ENCODE measurements around the gene ERVV-1. TPM values are rescaled to one million over a fixed set of nuclear protein-coding genes. Genes with fewer than 3 reads are reported as not detected.
A peak's percentile ranks its signal among the peaks of the same experiment; 100 is the strongest.

Gene ERVV-1
- total RNA-seq, 1 donor from 2014 or later = not detected

- intact Hi-C loops (cut with micrococcal nuclease) = no loop called here
- no peak for DNase-seq (ENCODE audit: low spot score)
- Mint-ChIP-seq H3K36me3 (ENCODE audit: low read depth) (no peaks in the 10 kb centered on the region), H3K27ac (no peak overlapping the region), H3K4me3 (peak overlapping the region; percentile 37), H3K4me1 (ENCODE audit: low read depth) (no peaks in the 10 kb centered on the region), H3K27me3 (ENCODE audit: insufficient read depth) (no peaks in the 10 kb centered on the region), H3K9me3 (peaks cover 58% of the 10 kb centered on the region)
These were observed 23.7 kb downstream of the ERVV-1 start for GRCh38 chr19:53037101-53038097.

- no peak overlapping the region for H3K4me3 Mint-ChIP-seq
- H3K4me1 Mint-ChIP-seq (ENCODE audit: low read depth) = no peaks in the 10 kb centered on the region
- peaks cover 46% of the 10 kb centered on the region for H3K9me3 Mint-ChIP-seq
- intact Hi-C loops (cut with micrococcal nuclease) = no loop called here
- no peak overlapping the region for H3K27ac Mint-ChIP-seq
- H3K27me3 Mint-ChIP-seq (ENCODE audit: insufficient read depth) = no peaks in the 10 kb centered on the region
- peaks cover 2% of the 10 kb centered on the region for H3K36me3 Mint-ChIP-seq (ENCODE audit: low read depth)
- DNase-seq (ENCODE audit: low spot score) = no peak
These were observed 27.6 kb downstream of the ERVV-1 start for GRCh38 chr19:53041366-53041765.

- intact Hi-C loops (cut with micrococcal nuclease) = no loop called here
- H3K4me1 Mint-ChIP-seq (ENCODE audit: low read depth) = no peaks in the 10 kb centered on the region
- H3K27me3 Mint-ChIP-seq (ENCODE audit: insufficient read depth) = no peaks in the 10 kb centered on the region
- H3K36me3 Mint-ChIP-seq (ENCODE audit: low read depth) = peaks cover 2% of the 10 kb centered on the region
- no peak overlapping the region for H3K4me3 Mint-ChIP-seq
- no peak for DNase-seq (ENCODE audit: low spot score)
- H3K9me3 Mint-ChIP-seq = peaks cover 35% of the 10 kb centered on the region
- no peak overlapping the region for H3K27ac Mint-ChIP-seq
These were observed 31.8 kb downstream of the ERVV-1 start for GRCh38 chr19:53045536-53045935.

GRCh38 chr19:53047379-53047778 is 33.7 kb downstream of the ERVV-1 start:
- no peaks in the 10 kb centered on the region for H3K27me3 Mint-ChIP-seq (ENCODE audit: insufficient read depth)
- H3K4me3 Mint-ChIP-seq = no peak overlapping the region
- H3K9me3 Mint-ChIP-seq = peaks cover 37% of the 10 kb centered on the region
- intact Hi-C loops (cut with micrococcal nuclease) = no loop called here
- DNase-seq (ENCODE audit: low spot score) = no peak
- peaks cover 2% of the 10 kb centered on the region for H3K36me3 Mint-ChIP-seq (ENCODE audit: low read depth)
- H3K4me1 Mint-ChIP-seq (ENCODE audit: low read depth) = no peaks in the 10 kb centered on the region
- H3K27ac Mint-ChIP-seq = no peak overlapping the region

- intact Hi-C loops (cut with micrococcal nuclease) = no loop called here
- Mint-ChIP-seq H3K36me3 (ENCODE audit: low read depth) (no peaks in the 10 kb centered on the region), H3K4me3 (no peak overlapping the region), H3K9me3 (peaks cover 44% of the 10 kb centered on the region), H3K4me1 (ENCODE audit: low read depth) (no peaks in the 10 kb centered on the region), H3K27me3 (ENCODE audit: insufficient read depth) (no peaks in the 10 kb centered on the region), H3K27ac (no peak overlapping the region)
- DNase-seq (ENCODE audit: low spot score) = no peak
These were observed 41.4 kb downstream of the ERVV-1 start for GRCh38 chr19:53055117-53055516.

GRCh38 chr19:53057904-53058580 is 44.3 kb downstream of the ERVV-1 start:
- intact Hi-C loops (cut with micrococcal nuclease) = no loop called here
- Mint-ChIP-seq H3K9me3 (peaks cover 48% of the 10 kb centered on the region), H3K36me3 (ENCODE audit: low read depth) (peaks cover 3% of the 10 kb centered on the region), H3K27ac (no peak overlapping the region), H3K4me3 (no peak overlapping the region), H3K27me3 (ENCODE audit: insufficient read depth) (no peaks in the 10 kb centered on the region), H3K4me1 (ENCODE audit: low read depth) (no peaks in the 10 kb centered on the region)
- no peak for DNase-seq (ENCODE audit: low spot score)

Other genes with a start within 250 kb of the ERVV-1 start
- gene ZNF600, start 227.1 kb upstream of the ERVV-1 start, total RNA-seq = 11.9 and 13.4 TPM in 2 replicates
- gene ZNF28, start 192.3 kb upstream of the ERVV-1 start, total RNA-seq = 17.4 and 23.0 TPM in 2 replicates
- gene ZNF468, start 156.3 kb upstream of the ERVV-1 start, total RNA-seq = 16.9 and 18.6 TPM in 2 replicates
- gene ZNF320, start 116.3 kb upstream of the ERVV-1 start, total RNA-seq = 10.5 and 11.0 TPM in 2 replicates
- 4.2 and 4.6 TPM in 2 replicates for gene ZNF888, start 90.5 kb upstream of the ERVV-1 start, total RNA-seq
- gene ZNF816, start 51.0 kb upstream of the ERVV-1 start, total RNA-seq = 7.0 and 9.4 TPM in 2 replicates
- not detected in 2 replicates for gene ERVV-2, start 30.8 kb downstream of the ERVV-1 start, total RNA-seq
- gene ZNF160, start 89.5 kb downstream of the ERVV-1 start, total RNA-seq = 26.0 and 27.8 TPM in 2 replicates
- gene ZNF415, start 119.0 kb downstream of the ERVV-1 start, total RNA-seq = 0.20 and 0.21 TPM in 2 replicates
- gene ZNF347, start 145.1 kb downstream of the ERVV-1 start, total RNA-seq = 6.5 and 7.3 TPM in 2 replicates
- gene ZNF665, start 179.4 kb downstream of the ERVV-1 start, total RNA-seq = 1.6 and 2.6 TPM in 2 replicates
- 1.7 and 2.3 TPM in 2 replicates for gene ZNF677, start 241.0 kb downstream of the ERVV-1 start, total RNA-seq
- gene VN1R2, start 244.4 kb downstream of the ERVV-1 start, total RNA-seq = not detected in 2 replicates